ENCODE results near the gene CENPT.

DNA sequence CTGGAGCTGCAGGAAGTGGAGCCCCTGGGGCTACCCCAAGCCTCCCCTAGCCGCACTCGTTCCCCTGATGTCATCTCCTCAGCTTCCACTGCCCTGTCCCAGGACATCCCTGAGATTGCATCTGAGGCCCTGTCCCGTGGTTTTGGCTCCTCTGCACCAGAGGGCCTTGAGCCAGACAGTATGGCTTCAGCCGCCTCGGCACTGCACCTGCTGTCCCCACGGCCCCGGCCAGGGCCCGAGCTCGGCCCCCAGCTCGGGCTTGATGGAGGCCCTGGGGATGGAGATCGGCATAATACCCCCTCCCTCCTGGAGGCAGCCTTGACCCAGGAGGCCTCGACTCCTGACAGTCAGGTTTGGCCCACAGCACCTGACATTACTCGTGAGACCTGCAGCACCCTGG, 33.1 kb upstream of the CENPT start:
- TF ChIP-seq, protein P1, sequence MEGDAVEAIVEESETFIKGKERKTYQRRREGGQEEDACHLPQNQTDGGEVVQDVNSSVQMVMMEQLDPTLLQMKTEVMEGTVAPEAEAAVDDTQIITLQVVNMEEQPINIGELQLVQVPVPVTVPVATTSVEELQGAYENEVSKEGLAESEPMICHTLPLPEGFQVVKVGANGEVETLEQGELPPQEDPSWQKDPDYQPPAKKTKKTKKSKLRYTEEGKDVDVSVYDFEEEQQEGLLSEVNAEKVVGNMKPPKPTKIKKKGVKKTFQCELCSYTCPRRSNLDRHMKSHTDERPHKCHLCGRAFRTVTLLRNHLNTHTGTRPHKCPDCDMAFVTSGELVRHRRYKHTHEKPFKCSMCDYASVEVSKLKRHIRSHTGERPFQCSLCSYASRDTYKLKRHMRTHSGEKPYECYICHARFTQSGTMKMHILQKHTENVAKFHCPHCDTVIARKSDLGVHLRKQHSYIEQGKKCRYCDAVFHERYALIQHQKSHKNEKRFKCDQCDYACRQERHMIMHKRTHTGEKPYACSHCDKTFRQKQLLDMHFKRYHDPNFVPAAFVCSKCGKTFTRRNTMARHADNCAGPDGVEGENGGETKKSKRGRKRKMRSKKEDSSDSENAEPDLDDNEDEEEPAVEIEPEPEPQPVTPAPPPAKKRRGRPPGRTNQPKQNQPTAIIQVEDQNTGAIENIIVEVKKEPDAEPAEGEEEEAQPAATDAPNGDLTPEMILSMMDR (conservative IDR thresholded peaks at IDR 0.05): no peak
- TF ChIP-seq EZH2 (IDR thresholded peaks at IDR 0.05; ENCODE audit: low read depth): no peak

All from PC-9 (cell line).